Measurements from ENCODE around the gene PLA2G5. TPM values are rescaled to one million over a fixed set of nuclear protein-coding genes. Genes with fewer than 3 reads are reported as not detected.

PLA2G5 gene
- total and polyA plus RNA-seq, 2 of the 4 experiments (the other 2 are of a cell fraction): not detected

DNA sequence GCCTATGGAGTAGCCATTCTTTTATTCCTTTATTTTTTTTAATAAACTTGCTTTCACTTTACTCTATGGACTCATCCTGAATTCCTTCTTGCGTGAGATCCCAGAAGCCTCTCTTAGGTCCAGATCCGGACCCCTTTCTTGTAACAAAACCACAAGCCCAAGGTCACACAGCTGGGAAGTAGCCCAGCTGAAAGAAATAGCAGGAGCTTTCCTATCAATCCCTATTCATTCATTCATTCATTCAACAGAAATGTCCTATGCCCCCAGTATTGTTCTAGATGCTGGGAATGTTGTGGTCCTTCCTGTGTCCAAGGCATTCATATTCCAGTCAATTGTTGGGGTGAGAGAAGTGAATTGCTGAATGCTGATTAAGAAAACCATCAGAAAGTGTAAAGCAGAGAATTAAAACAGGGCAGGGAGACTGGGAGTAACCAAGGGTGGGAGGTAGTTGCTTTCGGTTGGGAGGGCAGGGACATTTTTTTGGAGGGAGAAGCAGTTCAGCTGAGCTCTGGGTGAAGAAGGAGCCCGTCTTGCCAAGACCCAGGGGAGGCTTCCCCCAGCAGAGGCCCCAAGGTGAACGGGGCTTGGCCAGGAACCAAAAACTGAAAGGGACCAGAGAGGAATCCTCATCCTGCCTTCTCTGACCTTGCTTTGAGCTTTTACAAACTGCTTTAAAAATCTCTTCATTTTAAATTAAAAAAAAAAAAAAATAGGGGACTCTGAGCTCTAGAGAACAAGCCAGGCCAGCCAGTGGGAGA is 38.6 kb downstream of the PLA2G5 start:
- no peak overlapping the region for H2AK9ac ChIP-seq (replicated peaks; ENCODE audit: low read depth, low read length, poor library complexity)
- no peaks in the 10 kb centered on the region; the same call in 1 of the 2 replicates for H3K4me1 ChIP-seq (ENCODE audit: control insufficient read depth, insufficient read depth, low read length)
- intact Hi-C loops (cut with micrococcal nuclease) (no loop called here), dilution Hi-C loops (cut with HindIII; ENCODE audit: low sequenced_read_pairs, unreplicated experiment) (no loop called here), in situ Hi-C loops (cut with MboI; ENCODE audit: low sequenced_read_pairs) (no loop called here)
- H3K27ac ChIP-seq (ENCODE audit: insufficient read depth, low read length): no peak overlapping the region
- WGBS, 2 experiments (ENCODE audit: extremely low coverage in 2 of 2, insufficient read length in 1 of 2): no CpG with 5 or more reads among the region's 5 CpGs
- H4K91ac ChIP-seq (ENCODE audit: insufficient read depth, low read depth, low read length): no peak overlapping the region
- no peak overlapping the region for H2BK120ac ChIP-seq (ENCODE audit: low read depth, low read length)
- POLR2A ChIA-PET (ENCODE audit: unreplicated experiment): no interaction called here
- no peak overlapping the region for H2AK5ac ChIP-seq (ENCODE audit: low read depth, low read length)
- no peak overlapping the region for H2BK20ac ChIP-seq (ENCODE audit: low read depth, low read length)
- H3K9me1 ChIP-seq (ENCODE audit: insufficient read depth, low read length): no peaks in the 10 kb centered on the region
- no peaks in the 10 kb centered on the region for H4K20me1 ChIP-seq (ENCODE audit: insufficient read depth, low read length)
- no peaks in the 10 kb centered on the region for H3K9me3 ChIP-seq (ENCODE audit: control insufficient read depth, insufficient read depth, low read length)
- ATAC-seq (ENCODE audit: low read depth) (no peak), DNase-seq (no peak)
- CTCF ChIA-PET: interaction anchor here (0.6 to 1.0 kb wide), 2 partner anchors 9 to 161 kb away, joined by 3 to 5 read pairs; no protein-coding TSS in a partner anchor
- H3K18ac ChIP-seq (ENCODE audit: low read depth, low read length): no peak overlapping the region
- H3K4me2 ChIP-seq (ENCODE audit: low read depth, low read length): no peak overlapping the region
- no peak for TF ChIP-seq MXI1 (IDR thresholded peaks at IDR 0.05; ENCODE audit: borderline replicate concordance, low read depth, low read length)
- TF ChIP-seq, protein P1, sequence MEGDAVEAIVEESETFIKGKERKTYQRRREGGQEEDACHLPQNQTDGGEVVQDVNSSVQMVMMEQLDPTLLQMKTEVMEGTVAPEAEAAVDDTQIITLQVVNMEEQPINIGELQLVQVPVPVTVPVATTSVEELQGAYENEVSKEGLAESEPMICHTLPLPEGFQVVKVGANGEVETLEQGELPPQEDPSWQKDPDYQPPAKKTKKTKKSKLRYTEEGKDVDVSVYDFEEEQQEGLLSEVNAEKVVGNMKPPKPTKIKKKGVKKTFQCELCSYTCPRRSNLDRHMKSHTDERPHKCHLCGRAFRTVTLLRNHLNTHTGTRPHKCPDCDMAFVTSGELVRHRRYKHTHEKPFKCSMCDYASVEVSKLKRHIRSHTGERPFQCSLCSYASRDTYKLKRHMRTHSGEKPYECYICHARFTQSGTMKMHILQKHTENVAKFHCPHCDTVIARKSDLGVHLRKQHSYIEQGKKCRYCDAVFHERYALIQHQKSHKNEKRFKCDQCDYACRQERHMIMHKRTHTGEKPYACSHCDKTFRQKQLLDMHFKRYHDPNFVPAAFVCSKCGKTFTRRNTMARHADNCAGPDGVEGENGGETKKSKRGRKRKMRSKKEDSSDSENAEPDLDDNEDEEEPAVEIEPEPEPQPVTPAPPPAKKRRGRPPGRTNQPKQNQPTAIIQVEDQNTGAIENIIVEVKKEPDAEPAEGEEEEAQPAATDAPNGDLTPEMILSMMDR (conservative IDR thresholded peaks at IDR 0.05; ENCODE audit: low read depth, low read length): no peak
- TF ChIP-seq, protein P2, sequence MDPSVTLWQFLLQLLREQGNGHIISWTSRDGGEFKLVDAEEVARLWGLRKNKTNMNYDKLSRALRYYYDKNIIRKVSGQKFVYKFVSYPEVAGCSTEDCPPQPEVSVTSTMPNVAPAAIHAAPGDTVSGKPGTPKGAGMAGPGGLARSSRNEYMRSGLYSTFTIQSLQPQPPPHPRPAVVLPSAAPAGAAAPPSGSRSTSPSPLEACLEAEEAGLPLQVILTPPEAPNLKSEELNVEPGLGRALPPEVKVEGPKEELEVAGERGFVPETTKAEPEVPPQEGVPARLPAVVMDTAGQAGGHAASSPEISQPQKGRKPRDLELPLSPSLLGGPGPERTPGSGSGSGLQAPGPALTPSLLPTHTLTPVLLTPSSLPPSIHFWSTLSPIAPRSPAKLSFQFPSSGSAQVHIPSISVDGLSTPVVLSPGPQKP (IDR thresholded peaks at IDR 0.05; ENCODE audit: borderline replicate concordance, low read depth, low read length): no peak
- no peak for TF ChIP-seq BHLHE40 (IDR thresholded peaks at IDR 0.05; ENCODE audit: low read depth, low read length)
- TF ChIP-seq CHD1 (IDR thresholded peaks at IDR 0.05; ENCODE audit: low read depth, low read length): no peak
- TF ChIP-seq MAZ (IDR thresholded peaks at IDR 0.05; ENCODE audit: borderline replicate concordance, low read depth, low read length): no peak
- TF ChIP-seq, protein P3, sequence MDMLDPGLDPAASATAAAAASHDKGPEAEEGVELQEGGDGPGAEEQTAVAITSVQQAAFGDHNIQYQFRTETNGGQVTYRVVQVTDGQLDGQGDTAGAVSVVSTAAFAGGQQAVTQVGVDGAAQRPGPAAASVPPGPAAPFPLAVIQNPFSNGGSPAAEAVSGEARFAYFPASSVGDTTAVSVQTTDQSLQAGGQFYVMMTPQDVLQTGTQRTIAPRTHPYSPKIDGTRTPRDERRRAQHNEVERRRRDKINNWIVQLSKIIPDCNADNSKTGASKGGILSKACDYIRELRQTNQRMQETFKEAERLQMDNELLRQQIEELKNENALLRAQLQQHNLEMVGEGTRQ (IDR thresholded peaks at IDR 0.05; ENCODE audit: low read depth, low read length): no peak
- no peak for TF ChIP-seq RAD21 (IDR thresholded peaks at IDR 0.05; ENCODE audit: low read length)
- TF ChIP-seq NFE2L2 (IDR thresholded peaks at IDR 0.05; ENCODE audit: low read depth, low read length): no peak
- no peak for TF ChIP-seq POLR2A (IDR thresholded peaks at IDR 0.05; ENCODE audit: low read depth, low read length)
- no peak for TF ChIP-seq MAFK (IDR thresholded peaks at IDR 0.05; ENCODE audit: low read depth, low read length)
- TF ChIP-seq CEBPB (IDR thresholded peaks at IDR 0.05; ENCODE audit: low read depth, low read length): no peak
- no peak for TF ChIP-seq SMC3 (IDR thresholded peaks at IDR 0.05; ENCODE audit: low read depth, low read length)
- no peak overlapping the region for H2BK5ac ChIP-seq (ENCODE audit: low read depth, low read length, poor library complexity, severe bottlenecking)
- H3K56ac ChIP-seq (ENCODE audit: extremely low read depth, insufficient read depth, low read length): no peak overlapping the region
- no peak overlapping the region for H3K9ac ChIP-seq (ENCODE audit: low read depth, low read length)
- H4K5ac ChIP-seq (ENCODE audit: low read depth, low read length): no peak overlapping the region
- H4K8ac ChIP-seq (ENCODE audit: low read depth in 2 of 2, low read length in 2 of 2): no peak overlapping the region
- H3K79me1 ChIP-seq (ENCODE audit: low read depth in 1 of 2, low read length in 2 of 2): no peaks in the 10 kb centered on the region
- no peak overlapping the region for H3K4me3 ChIP-seq (ENCODE audit: insufficient read depth, low read depth, low read length)
- no peak overlapping the region for H3K14ac ChIP-seq (replicated peaks; ENCODE audit: low read depth, low read length)
- H2AFZ ChIP-seq (replicated peaks; ENCODE audit: low read length, poor library complexity): no peak overlapping the region
- H3K27me3 ChIP-seq (ENCODE audit: control insufficient read depth, insufficient read depth, low read length): peaks cover 33% of the 10 kb centered on the region
- no peak overlapping the region for H3K23ac ChIP-seq (ENCODE audit: low read depth, low read length)
- H3K36me3 ChIP-seq (ENCODE audit: control insufficient read depth, insufficient read depth, low read length): no peaks in the 10 kb centered on the region
- no peak overlapping the region for H3K4ac ChIP-seq (ENCODE audit: low read depth, low read length)
- no TSS peak for BruUV-seq (replicated peaks)
- no peak overlapping the region for H2BK15ac ChIP-seq (ENCODE audit: low read depth, low read length)

Data from IMR-90 (cell line).